HG02852 (cell line): ENCODE data around the gene RDH11.
"Not testable (repeated sequence)": the region's sequence is repeated elsewhere in the genome, so short reads cannot be mapped to it uniquely, and the experiment has no call there.

Source experiments
- ATAC-seq: cut with Tn5 transposase; IDR thresholded peaks from one replicate; pipeline ENCODE4 v1.9.1; 2021; ENCODE audit warnings: mild to moderate bottlenecking, moderate library complexity; ENCODE audit not compliant: unreplicated experiment

Gene RDH11, protein sequence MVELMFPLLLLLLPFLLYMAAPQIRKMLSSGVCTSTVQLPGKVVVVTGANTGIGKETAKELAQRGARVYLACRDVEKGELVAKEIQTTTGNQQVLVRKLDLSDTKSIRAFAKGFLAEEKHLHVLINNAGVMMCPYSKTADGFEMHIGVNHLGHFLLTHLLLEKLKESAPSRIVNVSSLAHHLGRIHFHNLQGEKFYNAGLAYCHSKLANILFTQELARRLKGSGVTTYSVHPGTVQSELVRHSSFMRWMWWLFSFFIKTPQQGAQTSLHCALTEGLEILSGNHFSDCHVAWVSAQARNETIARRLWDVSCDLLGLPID

DNA sequence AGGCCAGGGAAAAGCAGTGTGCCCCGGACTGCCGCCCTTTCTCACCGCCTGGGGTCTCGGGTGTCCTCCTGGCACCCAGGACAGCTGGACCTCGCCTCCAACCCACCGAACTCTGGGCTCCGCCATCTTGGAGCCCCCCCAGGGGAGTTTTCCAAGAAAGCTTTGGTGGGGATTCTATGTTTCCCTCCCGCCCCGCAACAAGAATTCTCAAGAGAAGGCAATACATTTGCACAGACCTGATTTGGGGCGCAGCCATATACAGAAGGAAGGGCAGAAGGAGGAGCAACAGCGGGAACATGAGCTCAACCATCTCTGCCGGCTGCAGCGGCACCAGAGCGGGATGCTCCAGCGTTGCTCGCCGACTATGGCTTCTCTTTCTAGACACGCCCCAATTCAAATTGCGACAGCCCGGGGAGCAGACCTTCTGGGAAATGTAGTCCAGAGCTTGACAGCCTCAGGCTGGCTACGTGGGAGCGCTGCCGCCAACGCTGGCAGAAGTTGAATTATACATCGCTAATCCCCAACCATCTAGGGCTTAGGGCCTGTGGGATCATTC, at the start of gene RDH11:
TSS of gene RDH11 (minus strand) at position 371 of the 556 bp plus-strand sequence. CDS start at position 310, 61 bp downstream.
- peak; percentile 87 for ATAC-seq

DNA sequence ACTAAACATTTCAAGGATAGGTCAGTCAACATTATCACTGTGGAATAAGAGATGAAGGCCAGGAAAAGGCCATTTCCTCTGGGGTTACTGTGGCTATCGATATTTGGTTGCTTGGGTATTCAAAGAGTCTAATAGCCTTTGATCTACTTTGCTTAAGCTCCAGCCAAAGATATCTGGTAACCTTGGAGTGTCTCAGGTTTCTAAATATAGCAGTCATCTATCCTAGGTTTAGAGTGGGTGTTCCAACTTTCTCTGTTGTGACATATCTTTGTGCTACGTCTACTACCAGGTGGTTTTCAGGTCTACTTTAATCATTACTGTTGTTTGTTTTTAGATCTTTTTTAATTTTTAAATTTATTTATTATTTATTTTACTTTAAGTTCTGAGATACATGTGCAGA, 48.5 kb upstream of the RDH11 start:
- ATAC-seq: no peak

DNA sequence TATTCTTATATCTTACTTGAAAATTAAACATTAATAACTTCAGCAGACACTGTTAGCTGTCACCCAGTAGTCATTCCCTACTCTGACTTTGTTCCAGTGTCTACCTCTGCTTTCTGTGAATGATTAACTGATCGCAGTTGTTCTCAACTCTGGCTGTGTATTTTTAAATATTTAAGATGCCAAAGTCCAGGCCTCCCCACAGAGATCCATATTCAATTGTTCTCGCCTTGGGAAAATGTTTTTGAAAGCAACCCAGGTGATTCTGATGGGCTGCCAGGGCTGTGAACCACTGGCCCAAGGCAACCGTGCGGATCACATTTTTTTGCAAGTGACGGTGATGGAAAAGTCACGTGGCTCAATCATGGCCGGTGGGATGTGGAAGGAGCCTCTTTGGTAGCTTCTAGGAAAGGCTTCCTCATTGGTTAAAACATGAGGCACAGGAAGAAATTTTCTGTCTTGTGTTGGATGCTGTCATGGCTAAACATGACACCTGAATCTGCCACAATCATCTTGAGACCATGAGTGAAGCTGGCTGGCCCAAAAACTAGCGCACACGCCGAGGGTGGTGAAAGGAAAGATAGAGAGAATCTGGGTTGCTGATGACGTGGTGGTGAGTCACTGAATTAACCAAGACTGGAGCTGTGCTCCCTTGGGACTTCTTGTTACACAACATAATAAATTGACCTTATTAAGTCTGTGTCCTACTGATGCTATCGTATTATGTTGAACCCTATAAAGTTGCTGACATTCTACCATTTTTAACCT, 43.4 kb upstream of the RDH11 start:
- no peak for ATAC-seq

DNA sequence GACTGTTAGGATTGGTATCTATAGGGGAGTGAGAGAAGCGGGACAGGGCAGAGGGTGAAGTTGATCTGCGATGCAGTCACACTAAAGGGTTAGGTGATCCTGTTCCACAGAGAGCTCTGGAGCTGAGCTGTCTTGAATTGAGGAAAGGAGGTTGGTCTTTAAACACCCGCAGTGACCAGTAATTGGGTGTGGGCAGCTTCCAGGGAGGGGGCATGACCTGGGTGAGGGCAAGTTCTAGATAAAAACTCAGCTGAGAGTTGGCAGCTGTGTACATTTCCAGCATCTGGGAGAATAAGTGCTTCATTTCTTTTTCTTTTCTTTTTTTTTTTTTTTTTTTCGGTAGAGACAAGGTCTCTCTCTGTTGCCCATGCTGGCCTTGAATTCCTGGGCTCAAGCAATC, 41.2 kb upstream of the RDH11 start:
- ATAC-seq: no peak

DNA sequence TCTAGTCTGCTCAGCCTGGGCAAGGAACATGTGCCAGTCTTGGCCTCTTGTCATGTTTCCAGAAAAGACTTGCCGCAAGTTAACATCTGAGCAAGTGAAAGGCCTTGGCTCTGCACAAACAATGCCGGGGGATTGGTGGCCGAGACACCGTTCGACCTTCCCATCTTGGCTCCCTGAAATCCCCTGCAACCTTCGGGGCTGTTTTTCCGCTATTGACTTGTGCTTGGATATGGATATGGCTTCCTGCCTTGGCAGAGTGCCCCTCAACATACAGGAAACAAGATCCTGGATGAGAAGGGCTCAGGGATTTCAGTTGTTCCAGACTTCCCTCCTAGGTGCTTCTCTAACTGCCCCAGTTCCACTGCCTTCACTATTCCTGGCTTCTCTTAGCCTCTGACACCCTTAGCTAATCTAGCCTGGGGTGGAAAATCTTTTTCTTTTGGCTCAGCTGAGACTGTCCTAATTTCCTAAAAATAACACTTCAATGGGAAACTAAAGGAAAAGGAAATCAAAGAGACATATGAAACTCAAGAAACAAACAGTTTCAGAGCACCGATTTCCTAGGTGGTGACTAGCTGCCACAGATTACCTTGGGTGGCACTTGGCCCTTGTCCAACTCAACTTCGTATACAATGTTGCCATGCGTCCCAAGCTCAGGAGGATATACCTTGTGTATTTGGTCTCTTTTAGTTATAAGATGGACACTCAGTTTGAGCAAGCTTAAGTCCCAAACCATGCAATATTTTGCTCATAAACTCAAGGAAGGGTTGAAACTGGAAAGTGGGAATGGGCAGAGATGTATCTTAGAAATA, 40.0 kb upstream of the RDH11 start:
- no peak for ATAC-seq

DNA sequence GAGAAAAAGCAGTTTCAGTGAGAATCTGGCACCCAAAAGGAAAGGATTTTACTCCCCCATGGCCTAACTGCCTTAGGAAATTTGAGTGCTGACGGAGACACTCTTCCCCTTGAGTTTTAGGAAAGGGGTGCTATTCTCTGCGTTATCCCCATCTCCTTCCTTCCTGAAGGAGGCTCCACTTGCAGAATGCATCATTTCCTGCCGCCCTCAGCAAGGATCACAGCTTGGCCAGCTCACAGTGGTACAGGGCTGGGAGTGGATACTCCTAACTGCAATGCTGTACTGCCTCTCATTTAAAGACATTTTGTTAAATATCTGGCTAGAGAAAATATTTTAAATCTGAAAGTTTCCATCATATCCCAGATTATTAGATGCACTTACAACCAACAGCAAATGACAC, 39.1 kb upstream of the RDH11 start:
- ATAC-seq: no peak

DNA sequence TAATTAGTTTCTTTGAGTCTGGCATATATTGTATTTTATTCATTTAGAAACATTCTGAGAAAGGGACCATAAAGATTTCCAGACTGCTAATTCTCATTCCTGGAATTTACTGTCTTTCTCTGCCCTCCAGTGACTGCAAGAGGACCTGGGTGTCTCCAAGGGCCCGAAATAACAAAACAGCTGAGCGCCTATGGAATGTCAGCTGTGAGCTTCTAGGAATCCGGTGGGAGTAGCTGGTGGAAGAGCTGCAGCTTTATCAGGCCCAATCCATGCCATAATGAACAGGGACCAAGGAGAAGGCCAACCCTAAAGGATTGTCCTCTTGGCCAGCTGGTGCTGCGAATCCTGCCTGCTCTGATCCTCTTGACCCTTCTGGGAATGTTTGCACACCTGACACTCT, 38.1 kb upstream of the RDH11 start:
- ATAC-seq: no peak

DNA sequence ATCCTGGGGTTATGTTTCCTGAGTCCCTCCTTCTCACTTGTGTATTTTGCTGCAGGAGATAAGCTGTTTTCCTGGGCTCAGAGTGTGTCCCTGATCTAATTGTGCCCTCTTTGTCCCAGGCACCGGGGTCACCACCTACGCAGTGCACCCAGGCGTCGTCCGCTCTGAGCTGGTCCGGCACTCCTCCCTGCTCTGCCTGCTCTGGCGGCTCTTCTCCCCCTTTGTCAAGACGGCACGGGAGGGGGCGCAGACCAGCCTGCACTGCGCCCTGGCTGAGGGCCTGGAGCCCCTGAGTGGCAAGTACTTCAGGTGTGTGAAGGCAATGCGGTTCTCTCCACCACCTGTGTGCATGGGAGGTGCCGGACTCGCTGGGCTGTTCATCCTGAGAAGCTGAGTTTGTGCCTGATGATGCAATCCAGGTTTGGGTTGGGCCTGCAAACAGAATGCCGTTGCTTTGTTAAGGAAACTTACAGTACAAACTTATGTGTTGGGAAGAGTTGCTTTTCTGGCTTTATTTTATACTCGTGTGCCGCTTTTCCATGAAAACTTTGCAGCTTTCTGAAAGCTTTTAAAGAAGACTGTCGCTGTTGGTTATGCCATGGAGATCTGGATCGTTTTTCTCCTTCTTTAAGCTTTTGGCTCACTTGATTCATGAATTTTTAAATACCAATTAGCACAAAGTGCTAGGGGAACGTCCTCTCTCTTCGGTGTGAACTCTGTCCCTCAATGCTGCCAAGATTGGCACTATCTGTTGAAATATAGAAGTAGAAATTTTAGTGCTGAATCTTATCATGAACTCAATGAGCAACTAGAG, 33.7 kb upstream of the RDH11 start:
- ATAC-seq: no peak

DNA sequence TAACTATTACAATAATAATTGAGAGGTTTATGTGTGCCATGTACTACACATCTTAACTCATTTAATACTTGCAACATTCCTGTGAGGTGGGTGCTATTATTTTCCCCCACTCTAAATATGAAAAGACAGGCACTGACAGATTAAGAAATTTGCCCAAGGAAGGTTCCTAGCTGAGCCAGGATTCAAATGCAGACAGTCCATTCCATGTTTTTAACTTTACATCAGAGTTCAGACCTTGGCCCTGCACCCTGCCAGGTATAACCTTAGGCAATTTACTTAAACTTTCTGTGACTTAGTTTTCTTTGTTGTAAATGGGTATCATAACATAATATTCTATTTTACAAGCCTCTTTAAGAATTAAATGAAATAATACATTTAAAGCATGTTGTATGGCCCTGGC, 32.7 kb upstream of the RDH11 start:
- ATAC-seq: no peak

DNA sequence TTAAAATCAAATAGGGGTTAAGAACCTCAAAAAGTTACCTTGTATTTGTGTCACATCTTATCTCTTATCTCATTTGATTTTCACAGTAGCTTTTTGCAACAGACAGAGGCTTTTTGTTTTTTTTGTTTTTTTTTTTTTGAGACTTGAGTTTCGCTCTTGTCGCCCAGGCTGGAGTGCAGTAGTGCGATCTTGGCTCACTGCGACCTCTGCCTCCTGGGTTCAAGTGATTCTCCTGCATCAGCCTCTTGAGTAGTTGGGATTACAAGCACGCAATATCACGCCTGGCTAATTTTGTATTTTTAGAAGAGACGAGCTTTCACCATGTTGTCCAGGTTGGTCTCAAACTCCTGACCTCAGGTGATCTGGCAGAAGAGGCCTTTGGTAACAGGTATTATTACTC, 31.8 kb upstream of the RDH11 start:
- no peak for ATAC-seq

DNA sequence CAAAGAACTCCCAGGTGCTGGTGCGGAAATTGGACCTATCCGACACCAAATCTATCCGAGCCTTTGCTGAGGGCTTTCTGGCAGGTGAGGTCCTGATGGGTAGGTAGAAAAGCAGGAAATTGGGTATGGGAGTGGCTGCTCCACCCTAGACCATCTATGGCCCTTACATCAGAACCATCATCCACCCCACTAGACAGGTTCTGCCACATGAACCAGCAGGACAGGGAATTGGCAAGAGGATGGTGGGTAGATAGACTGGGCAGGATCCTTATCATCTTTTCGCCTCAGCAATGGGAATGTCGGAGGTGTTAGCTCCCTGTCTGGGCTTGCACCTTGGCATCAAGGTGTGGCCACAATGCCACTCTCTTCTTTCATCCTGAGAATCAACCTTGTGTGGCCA, 29.6 kb upstream of the RDH11 start:
- no peak for ATAC-seq

DNA sequence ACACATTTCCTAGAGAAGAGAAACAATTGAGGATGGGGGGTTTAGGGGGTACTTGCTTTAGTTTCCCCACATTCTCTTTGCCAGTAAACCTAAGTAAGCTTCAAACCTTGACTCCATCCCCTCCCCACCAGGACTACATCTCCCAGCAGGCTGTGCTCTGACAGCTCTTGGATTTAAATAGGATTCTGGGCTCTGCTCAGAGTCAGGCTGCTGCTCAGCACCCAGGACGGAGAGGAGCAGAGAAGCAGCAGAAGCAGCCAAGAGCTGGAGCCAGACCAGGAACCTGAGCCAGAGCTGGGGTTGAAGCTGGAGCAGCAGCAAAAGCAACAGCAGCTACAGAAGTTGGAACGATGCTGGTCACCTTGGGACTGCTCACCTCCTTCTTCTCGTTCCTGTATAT, 26.7 kb upstream of the RDH11 start:
- ATAC-seq: no peak

DNA sequence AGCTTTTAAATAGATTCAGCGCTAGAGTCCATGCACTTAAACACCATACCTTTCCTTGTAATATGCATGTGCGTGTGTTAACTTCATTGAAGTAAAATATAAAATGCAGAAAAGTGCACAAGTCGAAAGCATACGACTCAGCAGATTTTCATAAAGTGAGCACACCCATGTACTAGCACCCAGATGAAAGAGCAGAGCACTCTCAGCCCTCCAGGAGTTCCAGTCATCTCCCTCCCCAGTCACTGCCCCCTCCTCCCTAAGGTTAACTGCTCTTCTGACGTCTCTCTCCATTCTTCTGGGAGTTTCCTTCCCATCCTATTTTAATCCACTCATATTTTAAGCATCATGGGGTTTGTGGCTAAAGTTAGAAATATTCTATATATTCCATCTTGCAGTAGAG, 26.3 kb upstream of the RDH11 start:
- no peak for ATAC-seq

DNA sequence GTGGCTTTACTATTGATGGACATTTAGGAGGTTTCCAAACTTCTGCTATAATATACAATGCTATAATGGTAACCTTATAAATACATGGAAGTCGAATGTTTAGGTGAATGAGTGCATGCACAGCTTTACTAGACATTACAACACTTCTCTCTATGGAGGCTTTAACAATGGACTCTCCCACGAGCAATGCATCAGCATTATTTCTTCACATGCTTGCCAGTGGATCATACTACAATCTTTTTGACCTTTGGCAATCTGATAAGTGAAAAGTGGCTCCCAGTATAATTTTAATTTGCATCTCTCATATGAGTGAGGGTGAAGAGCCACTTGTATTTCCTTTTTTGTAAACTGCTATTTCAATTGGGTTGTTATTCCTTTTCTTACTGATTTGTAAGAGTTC, 24.3 kb upstream of the RDH11 start:
- no peak for ATAC-seq

DNA sequence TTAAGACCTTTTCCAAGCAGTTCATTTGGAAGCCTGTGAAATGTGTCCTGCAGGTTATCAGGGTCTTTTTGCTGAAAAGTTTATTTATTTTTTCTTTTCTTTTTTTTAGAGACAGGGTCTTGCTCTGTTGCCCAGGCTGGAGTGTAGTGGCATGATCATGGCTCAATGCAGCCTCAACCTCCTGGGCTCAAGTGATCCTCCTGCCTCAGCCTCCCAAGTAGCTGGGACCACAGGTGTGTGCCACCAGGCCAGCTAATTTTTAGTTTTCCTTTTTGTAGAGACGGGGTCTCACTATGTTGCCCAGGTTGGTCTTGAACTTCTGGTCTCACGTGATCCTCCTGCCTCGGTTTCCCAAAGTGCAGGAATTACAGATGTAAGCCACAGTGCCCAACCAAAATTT, 23.8 kb upstream of the RDH11 start:
- ATAC-seq: not testable (repeated sequence)

DNA sequence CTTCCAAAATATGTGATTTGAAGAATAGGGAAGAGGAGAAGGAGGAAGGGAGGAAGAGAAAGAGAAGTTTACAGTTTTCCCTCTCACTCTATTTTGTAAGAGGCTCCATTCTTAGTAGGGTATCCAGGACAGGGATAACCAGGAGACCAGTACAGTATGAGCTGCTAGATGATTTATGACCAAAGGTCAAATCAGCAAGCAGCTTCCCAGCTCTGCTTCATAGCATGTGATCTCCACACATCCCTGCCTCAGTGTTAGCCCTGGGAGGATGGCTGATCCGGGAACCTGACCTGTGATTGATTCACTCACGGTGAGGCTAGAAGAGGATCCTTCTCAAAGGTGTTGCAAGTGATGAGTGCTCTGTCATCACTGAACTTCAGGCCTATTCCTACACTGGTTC, 22.7 kb upstream of the RDH11 start:
- ATAC-seq: no peak

DNA sequence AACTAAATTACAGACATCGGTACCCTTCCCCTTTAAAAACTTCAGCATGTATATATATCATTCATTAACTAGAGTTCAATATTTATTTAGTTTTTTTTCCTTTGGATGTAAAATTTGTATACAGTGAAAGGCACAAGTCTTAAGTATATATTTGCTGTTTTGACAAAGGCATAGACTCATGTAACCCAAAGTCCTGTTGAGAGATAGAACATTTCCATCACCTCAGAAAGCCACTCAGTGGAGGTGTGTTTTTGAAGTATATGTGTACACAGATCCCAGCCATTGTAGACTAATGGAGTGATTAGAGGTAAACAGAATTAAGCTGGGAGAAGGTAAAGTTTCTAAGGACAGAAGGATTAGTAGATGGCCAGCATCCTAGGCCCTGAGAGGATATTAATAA, 21.5 kb upstream of the RDH11 start:
- no peak for ATAC-seq

DNA sequence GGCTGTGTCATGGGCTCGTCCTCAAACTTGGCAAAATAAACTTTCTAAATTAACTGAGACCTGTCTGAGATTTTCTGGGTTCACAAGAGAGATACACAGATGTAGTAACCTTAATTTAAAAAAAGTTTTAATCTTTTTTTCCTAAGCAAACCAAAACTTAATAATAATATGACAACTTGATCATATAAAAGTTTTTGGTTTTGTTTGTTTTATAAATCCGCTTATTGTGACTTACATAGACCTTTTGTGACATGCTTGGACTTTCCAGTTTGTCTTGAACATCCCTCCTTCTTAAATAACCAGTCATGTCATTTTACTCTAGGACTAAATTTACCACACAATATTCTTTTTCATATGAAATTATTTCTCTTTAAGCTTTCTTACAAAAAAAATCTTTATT, 14.6 kb upstream of the RDH11 start:
- ATAC-seq: no peak

DNA sequence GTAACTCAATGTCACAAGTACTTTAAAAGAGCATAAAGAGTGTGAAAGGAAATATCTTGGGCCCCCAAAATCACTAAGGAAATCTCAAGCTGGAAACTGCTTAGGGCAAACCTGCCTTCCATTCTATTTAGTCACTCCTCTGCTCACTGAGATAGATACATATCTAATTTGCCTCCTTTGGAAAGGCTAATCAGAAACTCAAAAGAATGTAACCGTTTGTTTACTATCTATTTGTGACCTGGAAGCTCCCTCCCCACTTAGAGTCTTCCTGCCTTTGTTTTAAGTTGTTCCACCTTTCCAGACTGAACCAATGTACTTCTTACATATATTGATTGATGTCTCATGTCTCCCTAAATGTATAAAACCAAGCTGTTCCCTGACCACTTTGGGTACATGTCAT, 14.2 kb upstream of the RDH11 start:
- ATAC-seq: not testable (repeated sequence)

DNA sequence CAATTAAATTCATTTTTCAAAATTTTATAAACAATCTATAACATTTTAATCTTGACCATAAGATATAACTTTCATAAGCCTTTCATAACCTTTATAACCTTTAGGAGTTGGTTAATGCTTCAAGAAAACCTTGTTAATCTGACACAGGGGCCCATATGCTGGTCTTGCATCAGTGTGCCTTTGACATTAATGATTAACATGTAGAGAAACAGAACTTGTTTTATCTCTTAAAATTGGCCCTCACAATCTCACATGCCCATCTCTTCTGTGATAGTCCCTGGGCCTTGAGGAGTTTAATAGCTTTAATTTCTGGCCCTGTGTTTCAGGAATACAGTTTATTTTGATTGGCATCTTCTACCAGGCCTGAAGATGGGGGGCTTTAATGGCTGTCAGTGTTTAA, 13.8 kb upstream of the RDH11 start:
- not testable (repeated sequence) for ATAC-seq

DNA sequence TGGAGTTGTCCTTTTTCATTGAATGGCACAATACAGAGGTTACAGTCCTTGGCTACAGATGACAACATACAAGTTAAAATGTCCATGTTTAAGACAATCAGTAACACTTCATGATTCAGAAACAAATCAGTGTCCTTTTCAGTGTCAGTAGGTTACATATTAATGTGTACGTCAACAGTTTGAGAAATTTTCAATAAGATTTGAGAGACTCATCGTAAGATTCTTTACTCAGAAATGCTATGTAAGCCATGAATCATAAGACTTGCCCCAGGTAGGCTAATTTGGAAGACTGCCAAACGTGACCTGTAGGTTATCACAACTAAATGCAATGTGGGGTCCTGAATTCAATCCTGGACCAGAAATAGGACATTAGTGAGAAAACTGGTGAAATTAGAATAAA, 9.6 kb upstream of the RDH11 start:
- no peak for ATAC-seq
